ENCODE measurements around the gene RGS6. TPM values are rescaled to one million over a fixed set of nuclear protein-coding genes. Genes with fewer than 3 reads are reported as not detected.

The RGS6 gene
- total and polyA plus RNA-seq, 2 of the 4 experiments (the other 2 are of a cell fraction): not detected

DNA sequence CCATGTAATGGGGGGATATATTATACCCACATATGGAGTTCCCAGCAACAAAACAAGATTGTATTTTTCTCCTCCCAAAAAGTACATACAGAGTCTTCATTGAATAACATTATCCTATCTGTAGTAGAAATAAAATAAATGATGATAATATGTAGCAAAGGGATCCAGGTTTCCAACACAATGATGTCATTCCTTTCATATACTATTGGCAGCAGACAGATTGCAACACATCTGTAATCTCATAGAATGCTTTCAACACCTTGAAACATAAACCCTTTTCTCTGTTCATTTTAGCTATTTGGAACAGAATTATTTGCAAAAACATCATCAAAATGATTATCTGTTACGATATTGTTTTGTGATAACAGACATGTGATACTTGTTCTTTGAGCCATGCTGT is 644.0 kb downstream of the RGS6 start:
- H3K4me3 ChIP-seq (ENCODE audit: insufficient read depth, low read depth, low read length): no peak overlapping the region
- ATAC-seq (ENCODE audit: low read depth) (no peak), DNase-seq (peak; percentile 41)
- H3K4ac ChIP-seq (ENCODE audit: low read depth, low read length): no peak overlapping the region
- H3K9ac ChIP-seq (ENCODE audit: low read depth, low read length): no peak overlapping the region
- H3K23ac ChIP-seq (ENCODE audit: low read depth, low read length): no peak overlapping the region
- H3K4me2 ChIP-seq (ENCODE audit: low read depth, low read length): no peak overlapping the region
- TF ChIP-seq FOS (IDR thresholded peaks at IDR 0.05; ENCODE audit: low read depth, low read length): no peak
- no peak for TF ChIP-seq BHLHE40 (IDR thresholded peaks at IDR 0.05; ENCODE audit: low read depth, low read length)
- peak; percentile 90 for TF ChIP-seq CEBPB (IDR thresholded peaks at IDR 0.05; ENCODE audit: low read depth, low read length)
- no peak for TF ChIP-seq RFX5 (IDR thresholded peaks at IDR 0.05; ENCODE audit: low read depth, low read length)
- no peak overlapping the region for H4K5ac ChIP-seq (ENCODE audit: low read depth, low read length)
- no peak overlapping the region for H3K27ac ChIP-seq (ENCODE audit: insufficient read depth, low read length)
- H4K91ac ChIP-seq (ENCODE audit: insufficient read depth, low read depth, low read length): no peak overlapping the region
- intact Hi-C loops (cut with micrococcal nuclease): no loop called here
- H3K14ac ChIP-seq (replicated peaks; ENCODE audit: low read depth, low read length): no peak overlapping the region
- no peak overlapping the region for H3K18ac ChIP-seq (ENCODE audit: low read depth, low read length)
- no peaks in the 10 kb centered on the region for H3K79me1 ChIP-seq (ENCODE audit: low read depth in 1 of 2, low read length in 2 of 2)
- H2BK120ac ChIP-seq (ENCODE audit: low read depth, low read length): no peak overlapping the region
- no peak overlapping the region for H2AFZ ChIP-seq (replicated peaks; ENCODE audit: low read length, poor library complexity)
- dilution Hi-C loops (cut with HindIII; ENCODE audit: low sequenced_read_pairs, unreplicated experiment): no loop called here
- no peak overlapping the region for H4K8ac ChIP-seq (ENCODE audit: low read depth in 2 of 2, low read length in 2 of 2)
- WGBS, 2 experiments (ENCODE audit: extremely low coverage in 2 of 2, insufficient read length in 1 of 2): no CpG with 5 or more reads among the region's 1 CpG
- peaks cover 4% of the 10 kb centered on the region for H3K4me1 ChIP-seq (ENCODE audit: control insufficient read depth, insufficient read depth, low read length)
- BruUV-seq (replicated peaks): no TSS peak
- H2AK9ac ChIP-seq (replicated peaks; ENCODE audit: low read depth, low read length, poor library complexity): no peak overlapping the region
- H3K9me3 ChIP-seq (ENCODE audit: control insufficient read depth, insufficient read depth, low read length): no peaks in the 10 kb centered on the region
- no peak overlapping the region for H3K56ac ChIP-seq (ENCODE audit: extremely low read depth, insufficient read depth, low read length)
- ChIA-PET POLR2A (ENCODE audit: unreplicated experiment) (no interaction called here), CTCF (interaction anchor here (0.6 kb wide), 1 partner anchor 472 kb away, joined by 3 read pairs; no protein-coding TSS in a partner anchor)
- no peak overlapping the region for H2BK15ac ChIP-seq (ENCODE audit: low read depth, low read length)
- in situ Hi-C loops (cut with MboI; ENCODE audit: low sequenced_read_pairs): no loop called here
- H3K9me1 ChIP-seq (ENCODE audit: insufficient read depth, low read length): no peaks in the 10 kb centered on the region
- no peak overlapping the region for H2AK5ac ChIP-seq (ENCODE audit: low read depth, low read length)
- peaks cover 13% of the 10 kb centered on the region for H3K27me3 ChIP-seq (ENCODE audit: control insufficient read depth, insufficient read depth, low read length)
- H2BK5ac ChIP-seq (ENCODE audit: low read depth, low read length, poor library complexity, severe bottlenecking): no peak overlapping the region
- no peaks in the 10 kb centered on the region for H3K36me3 ChIP-seq (ENCODE audit: control insufficient read depth, insufficient read depth, low read length)
- H2BK20ac ChIP-seq (ENCODE audit: low read depth, low read length): no peak overlapping the region
- no peaks in the 10 kb centered on the region for H4K20me1 ChIP-seq (ENCODE audit: insufficient read depth, low read length)
